K562 (cell line): ENCODE results near the gene RPL39. TPM values are rescaled to one million over a fixed set of nuclear protein-coding genes. Genes with fewer than 3 reads are reported as not detected.

Experiments
- ASH1L ChIP-seq: fragments of 450-650 bp; IDR thresholded peaks from 2 replicates; pipeline ENCODE4 v1.6.1; 2018; ENCODE audit warnings: borderline replicate concordance, mild to moderate bottlenecking, low read depth; ENCODE audit not compliant: partially characterized antibody
- ATF7 ChIP-seq: fragments of 450-650 bp; IDR thresholded peaks from 2 replicates; pipeline ENCODE4 v1.7.1; 2014; ENCODE audit warnings: mild to moderate bottlenecking, moderate library complexity
- CEBPB ChIP-seq: fragments of 450-650 bp; IDR thresholded peaks from 2 replicates; pipeline ENCODE4 v1.6.1; 2016; ENCODE audit warnings: missing genetic modification characterization, missing compliant biosample characterization
- FOSL1 ChIP-seq: fragments of 200-800 bp; sonication (Bioruptor generic); conservative IDR thresholded peaks from 2 replicates; pipeline ENCODE4 v1.6.1; 2016; ENCODE audit warnings: missing genetic modification characterization, missing compliant biosample characterization
- FOXA1 ChIP-seq: fragments of 450-650 bp; IDR thresholded peaks from 2 replicates; pipeline ENCODE4 v1.6.1; 2016; ENCODE audit warnings: mild to moderate bottlenecking, borderline replicate concordance
- FOXO4 ChIP-seq: fragments of 450-650 bp; formaldehyde crosslinking; IDR thresholded peaks from 2 replicates; pipeline ENCODE4 v1.4.0; 2020; ENCODE audit warnings: mild to moderate bottlenecking, moderate library complexity
- GABPA ChIP-seq: fragments of 200-800 bp; sonication (Bioruptor generic); conservative IDR thresholded peaks from 2 replicates; pipeline ENCODE4 v1.6.1; 2016; ENCODE audit warnings: low read depth, missing genetic modification characterization, missing compliant biosample characterization
- KLF16 ChIP-seq: IDR thresholded peaks from 2 replicates; pipeline ENCODE4 v1.6.1; 2016; ENCODE audit warnings: antibody characterized with exemption
- MEF2D ChIP-seq: conservative IDR thresholded peaks from 2 replicates; pipeline ENCODE4 v1.6.1; 2016; ENCODE audit warnings: low read depth, missing genetic modification characterization, missing compliant biosample characterization
- NFIX ChIP-seq: fragments of 250-450 bp; sonication (Bioruptor Pico); IDR thresholded peaks from 2 replicates; pipeline ENCODE4 v1.4.0; 2020; ENCODE audit warnings: low read depth, mild to moderate bottlenecking, moderate library complexity
- NFXL1 ChIP-seq: fragments of 450-650 bp; formaldehyde crosslinking; IDR thresholded peaks from 2 replicates; pipeline ENCODE4 v1.4.0; 2021; ENCODE audit warnings: mild to moderate bottlenecking
- OTX1 ChIP-seq: fragments of 450-650 bp; formaldehyde crosslinking; IDR thresholded peaks from 2 replicates; pipeline ENCODE4 v1.4.0; 2022; ENCODE audit warnings: mild to moderate bottlenecking
- PHB2 ChIP-seq: fragments of 450-650 bp; IDR thresholded peaks from 2 replicates; pipeline ENCODE4 v1.6.1; 2017; ENCODE audit warnings: low read depth
- SAFB2 ChIP-seq: fragments of 200-400 bp; formaldehyde crosslinking; IDR thresholded peaks from 2 replicates; pipeline ENCODE4 v1.6.1; 2018; ENCODE audit warnings: borderline replicate concordance, low read length, low read depth, moderate library complexity; ENCODE audit not compliant: severe bottlenecking
- SAP30 ChIP-seq: fragments of 200-600 bp; sonication (generic); IDR thresholded peaks from 2 replicates; pipeline ENCODE4 v1.6.1; 2012; ENCODE audit warnings: borderline replicate concordance, low read depth, mild to moderate bottlenecking, moderate library complexity, low read length, control low read depth, inconsistent platforms; ENCODE audit not compliant: insufficient read depth, poor library complexity, severe bottlenecking
- STAT5B ChIP-seq: fragments of 250-450 bp; sonication (Bioruptor Pico); IDR thresholded peaks from 2 replicates; pipeline ENCODE4 v1.8.0; 2021; ENCODE audit warnings: mild to moderate bottlenecking, inconsistent platforms
- TAF9B ChIP-seq: fragments of 450-650 bp; IDR thresholded peaks from 2 replicates; pipeline ENCODE4 v1.6.1; 2018; ENCODE audit warnings: mild to moderate bottlenecking; ENCODE audit not compliant: partially characterized antibody
- TAL1 ChIP-seq: fragments of 450-650 bp; IDR thresholded peaks from 2 replicates; pipeline ENCODE4 v1.6.1; 2016; ENCODE audit warnings: mild to moderate bottlenecking
- TBL1XR1 ChIP-seq, 2 experiments: IDR thresholded peaks; 2 replicates each; pipeline ENCODE4 v1.6.1; 2012; ENCODE audit warnings: improper control_type of control experiment in 2 of 2, low read length in 2 of 2, mild to moderate bottlenecking in 1 of 2
- TFAM ChIP-seq: fragments of 250-450 bp; sonication (Bioruptor Pico); conservative IDR thresholded peaks from 2 replicates; pipeline ENCODE4 v1.5.0; 2021; ENCODE audit warnings: mild to moderate bottlenecking, moderate library complexity
- TSC22D4 ChIP-seq: fragments of 450-650 bp; IDR thresholded peaks from 2 replicates; pipeline ENCODE4 v1.6.1; 2016; ENCODE audit warnings: missing genetic modification characterization, missing biosample characterization, control low read depth
- ZC3H11A ChIP-seq: IDR thresholded peaks from 2 replicates; pipeline ENCODE4 v1.6.1; 2012; ENCODE audit warnings: low read depth, low read length, improper control_type of control experiment
- ZNF224 ChIP-seq: sonication (generic); formaldehyde crosslinking; IDR thresholded peaks from 2 replicates; pipeline ENCODE4 v1.8.0; 2022; ENCODE audit warnings: mild to moderate bottlenecking, missing genetic modification reagents
- ZNF347 ChIP-seq: fragments of 450-650 bp; formaldehyde crosslinking; IDR thresholded peaks from 2 replicates; pipeline ENCODE4 v1.4.0; 2020; ENCODE audit warnings: low read depth, mild to moderate bottlenecking, moderate library complexity
- ZNF507 ChIP-seq: conservative IDR thresholded peaks from 2 replicates; pipeline ENCODE4 v1.6.1; 2017; ENCODE audit warnings: missing genetic modification characterization, missing compliant biosample characterization
- polyA plus RNA-seq, 8 experiments: library from polyadenylated mRNA; depleted of rRNA in 4 of 8; stranded (reverse) in 5 of 8; unstranded in 3 of 8; fragments of >200 nt; fragmentation: Nextera tagmentation in 2 of 8; fragmentation: Illumina TruSeq in 1 of 8; extraction: Ambion mirVana in 2 of 8; extraction: Trizol in 1 of 8; gene quantifications; 2 replicates each; pipeline versions ENCODE4 v1.2.1 to v1.2.3, GENCODE V29; 2011 to 2014; ENCODE audit warnings: inconsistent platforms in 1 of 8, missing spikeins in 1 of 8
- total RNA-seq, 7 experiments: library from RNA; depleted of rRNA in 6 of 7; stranded (reverse); fragments of >200 nt in 6 of 7; fragmentation: Illumina TruSeq in 2 of 7; extraction: Trizol in 2 of 7; gene quantifications; 2 replicates each; pipeline versions ENCODE4 v1.2.1 to v1.2.3, GENCODE V29; 2011 to 2021; ENCODE audit warnings: low replicate concordance in 1 of 7
- TF ChIP-seq, protein P1 (sequence below): fragments of 250-450 bp; sonication (Bioruptor Pico); IDR thresholded peaks from 2 replicates; pipeline ENCODE4 v1.4.0; 2020; ENCODE audit warnings: mild to moderate bottlenecking, moderate library complexity

The RPL39 gene
- total and polyA plus RNA-seq, 9 of the 15 experiments (the other 6 are each of a cell fraction or from before 2014, with no cell fraction given) = 1,382 to 5,043 (median 3,226) TPM

DNA sequence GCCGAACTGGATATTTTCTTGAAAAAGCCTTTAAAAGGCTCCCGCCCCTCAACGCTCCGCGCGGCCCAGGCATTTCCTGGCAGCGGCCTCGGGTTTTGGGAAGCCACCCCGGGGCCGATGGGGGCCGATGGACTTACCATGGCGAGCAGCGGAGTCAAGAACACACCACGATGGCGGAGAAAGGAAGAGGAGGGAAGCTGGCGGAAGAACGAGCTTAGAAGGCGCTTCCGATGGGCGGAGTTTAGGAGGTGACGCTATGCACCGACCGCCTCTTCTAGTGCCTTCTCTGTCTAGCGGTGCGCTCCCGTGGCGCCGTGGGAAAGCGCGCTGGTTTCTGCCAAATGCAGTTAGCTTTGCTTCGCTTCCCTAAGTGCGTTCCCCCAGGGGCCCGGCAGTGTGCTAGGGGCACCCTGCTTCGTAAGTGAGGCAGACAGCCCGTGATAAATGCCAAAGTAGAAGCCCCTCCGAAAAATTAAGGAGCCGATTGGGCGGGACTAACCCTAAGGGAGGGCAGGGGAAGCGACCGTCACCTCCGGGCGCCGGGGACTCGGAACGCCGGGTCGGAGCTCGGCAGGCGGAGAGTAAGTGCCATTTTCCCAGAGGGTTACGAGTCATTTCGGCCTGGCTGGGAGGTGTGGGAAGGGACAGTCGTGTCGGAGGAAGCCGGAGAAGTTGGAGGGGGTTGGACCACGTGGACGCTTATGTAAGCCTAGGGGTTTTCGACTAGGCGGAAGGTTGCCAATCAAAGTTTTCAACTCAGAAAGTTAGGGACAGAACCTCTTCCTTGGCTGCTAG is at the start of gene RPL39 (continued):
- TF ChIP-seq MEF2D (tag) (no peak), ZNF507 (no peak), KLF16 (no peak), FOSL1 (tag) (no peak), TBL1XR1 (IDR thresholded peaks at IDR 0.05; ENCODE audit: low read length in 2 of 2) (no peak), ASH1L (no peak), ZC3H11A (no peak), CEBPB (no peak), SAFB2 (no peak), PHB2 (no peak), TAF9B (peak; percentile 91), TFAM (no peak), TSC22D4 (tag) (no peak), NFXL1 (CRISPR knock-in tag) (no peak), STAT5B (CRISPR knock-in tag) (no peak), GABPA (tag) (peak; percentile 87), TAL1 (no peak), ATF7 (peak; percentile 88), FOXO4 (CRISPR knock-in tag) (no peak), ZNF224 (CRISPR knock-in tag) (no peak), SAP30 (peak; percentile 51), ZNF347 (no peak), NFIX (CRISPR knock-in tag) (no peak), OTX1 (CRISPR knock-in tag) (no peak), FOXA1 (no peak)
- TF ChIP-seq, protein P1, sequence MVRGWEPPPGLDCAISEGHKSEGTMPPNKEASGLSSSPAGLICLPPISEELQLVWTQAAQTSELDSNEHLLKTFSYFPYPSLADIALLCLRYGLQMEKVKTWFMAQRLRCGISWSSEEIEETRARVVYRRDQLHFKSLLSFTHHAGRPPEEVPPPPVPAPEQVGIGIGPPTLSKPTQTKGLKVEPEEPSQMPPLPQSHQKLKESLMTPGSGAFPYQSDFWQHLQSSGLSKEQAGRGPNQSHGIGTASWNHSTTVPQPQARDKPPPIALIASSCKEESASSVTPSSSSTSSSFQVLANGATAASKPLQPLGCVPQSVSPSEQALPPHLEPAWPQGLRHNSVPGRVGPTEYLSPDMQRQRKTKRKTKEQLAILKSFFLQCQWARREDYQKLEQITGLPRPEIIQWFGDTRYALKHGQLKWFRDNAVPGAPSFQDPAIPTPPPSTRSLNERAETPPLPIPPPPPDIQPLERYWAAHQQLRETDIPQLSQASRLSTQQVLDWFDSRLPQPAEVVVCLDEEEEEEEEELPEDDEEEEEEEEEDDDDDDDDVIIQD (CRISPR knock-in tag) = no peak
